K562 (cell line): ENCODE results near the gene MALAT1. TPM values are rescaled to one million over a fixed set of nuclear protein-coding genes. Genes with fewer than 3 reads are reported as not detected.

Source experiments
- E2F1 ChIP-seq: sonication (generic); formaldehyde crosslinking; IDR thresholded peaks from 2 replicates; pipeline ENCODE4 v1.8.1; 2023; ENCODE audit warnings: mild to moderate bottlenecking, missing genetic modification reagents, moderate library complexity
- E2F3 ChIP-seq: fragments of 250-450 bp; sonication (Bioruptor Pico); IDR thresholded peaks from 2 replicates; pipeline ENCODE4 v1.4.0; 2020; ENCODE audit warnings: mild to moderate bottlenecking
- E4F1 ChIP-seq: fragments of 250-450 bp; sonication (Bioruptor Pico); IDR thresholded peaks from 2 replicates; pipeline ENCODE4 v1.5.0; 2021; ENCODE audit warnings: mild to moderate bottlenecking, borderline replicate concordance
- ETV5 ChIP-seq: sonication (generic); formaldehyde crosslinking; IDR thresholded peaks from 2 replicates; pipeline ENCODE4 v1.4.0; 2020; ENCODE audit warnings: low read depth, mild to moderate bottlenecking, missing genetic modification reagents
- FOXJ3 ChIP-seq: sonication (generic); formaldehyde crosslinking; IDR thresholded peaks from 2 replicates; pipeline ENCODE4 v1.4.0; 2020; ENCODE audit warnings: mild to moderate bottlenecking, missing genetic modification reagents
- HNRNPK ChIP-seq: fragments of 200-400 bp; formaldehyde crosslinking; IDR thresholded peaks from one replicate; pipeline ENCODE4 v1.6.1; 2018; ENCODE audit warnings: mild to moderate bottlenecking, low read depth, low read length; ENCODE audit not compliant: poor library complexity, severe bottlenecking
- KLF6 ChIP-seq: fragments of 250-450 bp; sonication (Bioruptor Pico); IDR thresholded peaks from 2 replicates; pipeline ENCODE4 v1.4.0; 2020; ENCODE audit warnings: mild to moderate bottlenecking, moderate library complexity, borderline replicate concordance
- MECOM ChIP-seq: fragments of 250-450 bp; sonication (Bioruptor Pico); IDR thresholded peaks from 2 replicates; pipeline ENCODE4 v1.8.0; 2022; ENCODE audit warnings: inconsistent platforms
- MYBL2 ChIP-seq, 2 experiments: fragments of 450-650 bp in 1 of 2; sonication (generic) in 1 of 2; formaldehyde crosslinking in 1 of 2; IDR thresholded peaks; 2 replicates each; pipeline versions ENCODE4 v1.6.1 to v1.8.1; 2017 to 2022; ENCODE audit warnings: borderline replicate concordance in 1 of 2, inconsistent platforms in 1 of 2, low read depth in 1 of 2, mild to moderate bottlenecking in 1 of 2, missing genetic modification reagents in 1 of 2, moderate library complexity in 1 of 2
- PHF8 ChIP-seq: fragments of 200-600 bp; sonication (generic); IDR thresholded peaks from 2 replicates; pipeline ENCODE4 v1.6.1; 2012; ENCODE audit warnings: mixed run types, mild to moderate bottlenecking, inconsistent platforms, low read length, moderate library complexity, borderline replicate concordance
- PYGO2 ChIP-seq: fragments of 450-650 bp; IDR thresholded peaks from 2 replicates; pipeline ENCODE4 v1.6.1; 2016; ENCODE audit warnings: mild to moderate bottlenecking, missing genetic modification characterization, moderate library complexity, missing compliant biosample characterization
- SFPQ ChIP-seq: fragments of 200-400 bp; formaldehyde crosslinking; IDR thresholded peaks from 2 replicates; pipeline ENCODE4 v1.6.1; 2017; ENCODE audit warnings: mild to moderate bottlenecking, low read depth, low read length, moderate library complexity
- UBTF ChIP-seq, 2 experiments: IDR thresholded peaks; 2 replicates each; pipeline ENCODE4 v1.6.1; 2012; ENCODE audit warnings: improper control_type of control experiment in 2 of 2, low read depth in 2 of 2, low read length in 2 of 2, borderline replicate concordance in 1 of 2
- YBX1 ChIP-seq: fragments of 450-650 bp; IDR thresholded peaks from 2 replicates; pipeline ENCODE4 v1.7.1; 2016; ENCODE audit warnings: mild to moderate bottlenecking
- ZBTB43 ChIP-seq: sonication (generic); formaldehyde crosslinking; IDR thresholded peaks from 2 replicates; pipeline ENCODE4 v1.8.0; 2023; ENCODE audit warnings: mild to moderate bottlenecking, missing genetic modification reagents
- ZNF121 ChIP-seq: sonication (generic); formaldehyde crosslinking; conservative IDR thresholded peaks from 2 replicates; pipeline ENCODE4 v1.8.0; 2022; ENCODE audit warnings: missing genetic modification reagents
- ZNF253 ChIP-seq: fragments of 250-450 bp; sonication (Bioruptor Pico); conservative IDR thresholded peaks from 2 replicates; pipeline ENCODE4 v1.6.1; 2021; ENCODE audit warnings: mild to moderate bottlenecking
- ZNF583 ChIP-seq: fragments of 250-450 bp; sonication (Bioruptor Pico); IDR thresholded peaks from 2 replicates; pipeline ENCODE4 v1.4.0; 2020
- polyA plus RNA-seq, 8 experiments: library from polyadenylated mRNA; depleted of rRNA in 4 of 8; stranded (reverse) in 5 of 8; unstranded in 3 of 8; fragments of >200 nt; fragmentation: Nextera tagmentation in 2 of 8; fragmentation: Illumina TruSeq in 1 of 8; extraction: Ambion mirVana in 2 of 8; extraction: Trizol in 1 of 8; gene quantifications; 2 replicates each; pipeline versions ENCODE4 v1.2.1 to v1.2.3, GENCODE V29; 2011 to 2014; ENCODE audit warnings: inconsistent platforms in 1 of 8, missing spikeins in 1 of 8
- total RNA-seq, 7 experiments: library from RNA; depleted of rRNA in 6 of 7; stranded (reverse); fragments of >200 nt in 6 of 7; fragmentation: Illumina TruSeq in 2 of 7; extraction: Trizol in 2 of 7; gene quantifications; 2 replicates each; pipeline versions ENCODE4 v1.2.1 to v1.2.3, GENCODE V29; 2011 to 2021; ENCODE audit warnings: low replicate concordance in 1 of 7

MALAT1 gene
- total and polyA plus RNA-seq, 9 of the 15 experiments (the other 6 are each of a cell fraction or from before 2014, with no cell fraction given) = 363 to 8,715 (median 2,351) TPM

GRCh38 chr11:65503368-65503948 lies 4.6 kb downstream of the MALAT1 start (continued):
- no peak for TF ChIP-seq UBTF (IDR thresholded peaks at IDR 0.05; ENCODE audit: borderline replicate concordance in 1 of 2, low read depth in 2 of 2, low read length in 2 of 2)
- no peak for TF ChIP-seq MYBL2 (IDR thresholded peaks at IDR 0.05; ENCODE audit: low read depth)
- no peak for TF ChIP-seq MYBL2 (CRISPR knock-in tag; IDR thresholded peaks at IDR 0.05; ENCODE audit: borderline replicate concordance)
- no peak for TF ChIP-seq ETV5 (CRISPR knock-in tag)
- TF ChIP-seq PHF8 = peak; percentile 5; the same call in 1 of the 2 replicates
- no peak for TF ChIP-seq E2F1 (CRISPR knock-in tag)
- TF ChIP-seq SFPQ = no peak
- peak; percentile 45 for TF ChIP-seq HNRNPK
- no peak for TF ChIP-seq FOXJ3 (CRISPR knock-in tag)
- peak; percentile 29; the same call in 1 of the 2 replicates for TF ChIP-seq E4F1
- TF ChIP-seq MECOM = no peak
- no peak for TF ChIP-seq YBX1
- TF ChIP-seq ZBTB43 (CRISPR knock-in tag) = no peak
- TF ChIP-seq ZNF253 (CRISPR knock-in tag) = no peak
- TF ChIP-seq ZNF121 = no peak
- TF ChIP-seq PYGO2 = no peak
- TF ChIP-seq E2F3 (CRISPR knock-in tag) = no peak
- no peak for TF ChIP-seq ZNF583 (CRISPR knock-in tag)
- TF ChIP-seq KLF6 (CRISPR knock-in tag) = no peak
